DMS79 treated with DMSO at 0.1 percent for 48 hours (cell line): Measurements from ENCODE around the gene OR6J1.
"Not testable (repeated sequence)": the region's sequence is repeated elsewhere in the genome, so short reads cannot be mapped to it uniquely, and the experiment has no call there.

Source experiments
- DNase-seq: peaks from one replicate; lab custom pipeline; 2025; lab: John Stamatoyannopoulos, UW

Gene OR6J1

GRCh38 chr14:22606380-22606779, 37.8 kb downstream of the OR6J1 start:
- DNase-seq = no peak

GRCh38 chr14:22602862-22603261, 41.3 kb downstream of the OR6J1 start:
- DNase-seq = no peak

GRCh38 chr14:22601996-22602395, 42.2 kb downstream of the OR6J1 start:
- DNase-seq = no peak

GRCh38 chr14:22601456-22601855, 42.7 kb downstream of the OR6J1 start:
- DNase-seq = no peak

- no peak for DNase-seq
Measured at GRCh38 chr14:22600027-22600426, 44.1 kb downstream of the OR6J1 start.

GRCh38 chr14:22599349-22599748, 44.8 kb downstream of the OR6J1 start:
- no peak for DNase-seq

- DNase-seq = peak; percentile 64
Measured at GRCh38 chr14:22598896-22599244, 45.3 kb downstream of the OR6J1 start.

- peak; percentile 73 for DNase-seq
Measured at GRCh38 chr14:22598099-22598895, 45.9 kb downstream of the OR6J1 start, which contains the start of gene ABHD4. ABHD4 (plus strand) TSS chr14:22598300; CDS start chr14:22598307, 7 bp downstream.

GRCh38 chr14:22597771-22598098, 46.4 kb downstream of the OR6J1 start:
- DNase-seq = no peak

GRCh38 chr14:22597265-22597664, 46.9 kb downstream of the OR6J1 start:
- no peak for DNase-seq

GRCh38 chr14:22596354-22596879, 47.7 kb downstream of the OR6J1 start:
- no peak for DNase-seq

GRCh38 chr14:22594156-22594716, 49.9 kb downstream of the OR6J1 start:
- DNase-seq = no peak

- DNase-seq = no peak
Measured at GRCh38 chr14:22593601-22594000, 50.6 kb downstream of the OR6J1 start.

- no peak for DNase-seq
Measured at GRCh38 chr14:22593189-22593588, 51.0 kb downstream of the OR6J1 start.

- peak; percentile 100 for DNase-seq
Measured at GRCh38 chr14:22589096-22589839, 54.9 kb downstream of the OR6J1 start, which contains the start of gene DAD1. DAD1 (minus strand) TSS chr14:22589224; CDS start chr14:22589157, 67 bp downstream.

GRCh38 chr14:22588526-22589095, 55.5 kb downstream of the OR6J1 start:
- DNase-seq = no peak

GRCh38 chr14:22587677-22588422, 56.3 kb downstream of the OR6J1 start:
- DNase-seq = not testable (repeated sequence)

GRCh38 chr14:22587247-22587646, 56.9 kb downstream of the OR6J1 start:
- no peak for DNase-seq

GRCh38 chr14:22583994-22584393, 60.2 kb downstream of the OR6J1 start:
- DNase-seq = no peak
